T-cell (primary cell): ENCODE results near the gene ERCC1. TPM values are rescaled to one million over a fixed set of nuclear protein-coding genes. Genes with fewer than 3 reads are reported as not detected.

ENCODE experiments used
- ATAC-seq, 4 experiments: fragments of 200-7000 bp in 3 of 4; fragments of 150-1000 bp in 1 of 4; cut with Tn5 transposase; replicated peaks in 1 of 4; 1 replicate in 3 of 4; 2 replicates in 1 of 4; pipeline ENCODE4 v1.10.0; 2021; ENCODE audit warnings: moderate library complexity in 3 of 4, mild to moderate bottlenecking in 2 of 4, moderate number of reproducible peaks in 1 of 4
- CTCF ChIA-PET, 2 donors: fragments of 300-600 bp; sonication (Branson Sonifier 250); formaldehyde crosslinking; loops; one replicate each; lab custom pipeline; 2022; ENCODE audit warnings: antibody characterized with exemption in 2 of 2; lab: Charles Lee
- POLR2A ChIA-PET, 2 donors: fragments of 300-600 bp; sonication (Branson Sonifier 250); formaldehyde crosslinking; loops; one replicate each; lab custom pipeline; 2022; ENCODE audit warnings: antibody characterized with exemption in 2 of 2; lab: Charles Lee
- DNase-seq, 35 experiments: peaks; one replicate each; pipeline versions ENCODE4 v3.0.0 to v3.0.0-alpha.2; 2013 to 2023
- H3K27ac ChIP-seq: one replicate; pipeline ENCODE4 v1.5.1; 2013; ENCODE audit warnings: low read length
- H3K27me3 ChIP-seq, 2 experiments: replicated peaks in 1 of 2; 1 replicate in 1 of 2; 2 replicates in 1 of 2; pipeline versions ENCODE4 v1.6.1 to v1.7.0; 2013; ENCODE audit warnings: low read length in 1 of 2, mixed read lengths in 1 of 2; ENCODE audit not compliant: control insufficient read depth in 2 of 2, insufficient read depth in 2 of 2; ENCODE audit errors: extremely low read depth in 1 of 2
- H3K36me3 ChIP-seq, 2 donors: 1 replicate in 1 of 2; 2 replicates in 1 of 2; pipeline versions ENCODE4 v1.6.1 to v1.7.0; 2013; ENCODE audit warnings: low read length in 1 of 2; ENCODE audit not compliant: control insufficient read depth in 2 of 2, insufficient read depth in 1 of 2; ENCODE audit errors: extremely low read depth in 1 of 2
- H3K4me1 ChIP-seq, 2 experiments: 1 replicate in 1 of 2; 2 replicates in 1 of 2; pipeline versions ENCODE4 v1.6.1 to v1.7.0; 2013; ENCODE audit warnings: low read length in 2 of 2, mixed read lengths in 1 of 2; ENCODE audit not compliant: insufficient read depth in 2 of 2, control insufficient read depth in 1 of 2; ENCODE audit errors: extremely low read depth in 1 of 2
- H3K4me3 ChIP-seq, 2 donors: 1 replicate in 1 of 2; 2 replicates in 1 of 2; pipeline versions ENCODE4 v1.5.1 to v1.7.0; 2013; ENCODE audit warnings: mild to moderate bottlenecking in 2 of 2, low read length in 1 of 2, moderate library complexity in 1 of 2; ENCODE audit not compliant: control insufficient read depth in 1 of 2; ENCODE audit errors: extremely low read depth in 1 of 2
- H3K9me3 ChIP-seq: 2 replicates; pipeline ENCODE4 v1.7.0; 2013
- H3K27ac Mint-ChIP-seq, 2 donors: one replicate each; pipeline ENCODE4 v1.8.0; 2020 to 2021; ENCODE audit warnings: mild to moderate bottlenecking in 2 of 2, mixed read lengths in 2 of 2
- H3K27me3 Mint-ChIP-seq, 2 donors: one replicate each; pipeline ENCODE4 v1.8.0; 2021 to 2022; ENCODE audit warnings: mixed read lengths in 2 of 2
- H3K36me3 Mint-ChIP-seq: one replicate; pipeline ENCODE4 v1.8.0; 2021; ENCODE audit warnings: mixed read lengths
- H3K4me1 Mint-ChIP-seq, 3 donors: one replicate each; pipeline ENCODE4 v1.8.0; 2020 to 2022; ENCODE audit warnings: mixed read lengths in 3 of 3, mild to moderate bottlenecking in 1 of 3
- H3K4me3 Mint-ChIP-seq, 3 donors: one replicate each; pipeline ENCODE4 v1.8.0; 2020 to 2022; ENCODE audit warnings: mild to moderate bottlenecking in 3 of 3, mixed read lengths in 3 of 3, moderate library complexity in 3 of 3
- H3K9me3 Mint-ChIP-seq, 3 donors: one replicate each; pipeline ENCODE4 v1.8.0; 2020 to 2022; ENCODE audit warnings: mixed read lengths in 3 of 3
- WGBS: methylation state at CpG from one replicate; pipeline ENCODE4 v1.1.5; 2013; ENCODE audit warnings: missing lambda C conversion rate; ENCODE audit not compliant: insufficient coverage; 5-methylcytosine and 5-hydroxymethylcytosine counted together
- total RNA-seq, 35 experiments: library from RNA in 6 of 35; stranded (reverse) in 6 of 35; fragments of 120-200 nt in 1 of 35; gene quantifications; one replicate each; pipeline versions ENCODE4 v1.2.1 to v1.2.4 and lab custom pipeline; 2013 to 2026

The ERCC1 gene
- total RNA-seq, 5 donors from 2014 or later (not counting 1 experiment from before 2014, with no cell fraction given), result 41.7 to 55.4 (median 51.6) TPM

GRCh38 chr19:45460807-45461347 is 37.2 kb upstream of the ERCC1 start:
- Mint-ChIP-seq H3K27me3 (peaks cover 0 to 3% of the 10 kb centered on the region in 2 donors), H3K4me1 (peaks cover 7 to 13% (median 7%) of the 10 kb centered on the region in 3 donors), H3K27ac (no peak overlapping the region), H3K36me3 (no peaks in the 10 kb centered on the region), H3K4me3 (no peak overlapping the region), H3K9me3 (no peaks in the 10 kb centered on the region)
- Histone ChIP-seq H3K4me1 (peaks cover 6 to 11% of the 10 kb centered on the region in 2 experiments), H3K4me3 (no peak overlapping the region), H3K36me3 (no peaks in the 10 kb centered on the region), H3K27me3 (peaks cover 0 to 35% of the 10 kb centered on the region in 2 experiments), H3K27ac (no peak overlapping the region), H3K9me3 (no peaks in the 10 kb centered on the region)
- ATAC-seq (no peak), DNase-seq (no peak)
- POLR2A ChIA-PET, result no interaction called here
- WGBS, result 75% methylated on average over 6 of the region's 8 CpGs
- CTCF ChIA-PET, result interaction anchor here in 1 of 2 donors (1.3 kb wide), 1 partner anchor 18 kb away, joined by 5 read pairs; no protein-coding TSS in a partner anchor

- H3K36me3 Mint-ChIP-seq, result no peaks in the 10 kb centered on the region
- Histone ChIP-seq H3K9me3 (no peaks in the 10 kb centered on the region), H3K4me3 (no peak overlapping the region), H3K27me3 (peaks cover 0 to 19% of the 10 kb centered on the region in 2 experiments), H3K36me3 (no peaks in the 10 kb centered on the region), H3K27ac (no peak overlapping the region), H3K4me1 (peaks cover 6 to 19% of the 10 kb centered on the region in 2 experiments)
- ChIA-PET CTCF (interaction anchor here in 1 of 2 donors (0.7 kb wide), 1 partner anchor 41 kb away, joined by 4 read pairs; no protein-coding TSS in a partner anchor), POLR2A (interaction anchor here in 1 of 2 donors (0.6 kb wide), 1 partner anchor 20 kb away, joined by 6 read pairs; no protein-coding TSS in a partner anchor)
- no peak for ATAC-seq
- H3K9me3 Mint-ChIP-seq, result no peaks in the 10 kb centered on the region
- peaks cover 0 to 3% of the 10 kb centered on the region in 2 donors for H3K27me3 Mint-ChIP-seq
- DNase-seq, result no peak
- peaks cover 15 to 23% (median 21%) of the 10 kb centered on the region in 3 donors for H3K4me1 Mint-ChIP-seq
- peak overlapping the region in 1 of 2 donors; percentile 50 for H3K27ac Mint-ChIP-seq
- H3K4me3 Mint-ChIP-seq, result peak overlapping the region in 1 of 3 donors; percentile 8
These were observed 34.1 kb upstream of the ERCC1 start for GRCh38 chr19:45457776-45458175.

- ChIA-PET CTCF (interaction anchor here (0.6 to 1.2 kb wide), 7 partner anchors 12 to 1022 kb away, joined by 3 to 6 read pairs (median 5); partner anchors contain the start of gene FOSB (in 1 of the 2)), POLR2A (interaction anchor here (0.6 to 1.7 kb wide), 6 partner anchors 11 to 190 kb away, joined by 3 to 13 read pairs (median 5); partner anchors contain the start of gene FOSB (in 1 of the 2))
- Histone ChIP-seq H3K36me3 (no peaks in the 10 kb centered on the region), H3K4me3 (no peak overlapping the region), H3K27ac (peak overlapping the region; percentile 1), H3K4me1 (peaks cover 9 to 31% of the 10 kb centered on the region in 2 experiments), H3K27me3 (peaks cover 0 to 17% of the 10 kb centered on the region in 2 experiments), H3K9me3 (no peaks in the 10 kb centered on the region)
- Mint-ChIP-seq H3K27me3 (peaks cover 0 to 3% of the 10 kb centered on the region in 2 donors), H3K36me3 (no peaks in the 10 kb centered on the region), H3K9me3 (no peaks in the 10 kb centered on the region), H3K4me3 (peak overlapping the region in 1 of 3 donors; percentile 50), H3K27ac (peak overlapping the region in 1 of 2 donors; percentile 11), H3K4me1 (peaks cover 24 to 33% (median 30%) of the 10 kb centered on the region in 3 donors)
- WGBS, result no CpG with 5 or more reads among the region's 2 CpGs
- ATAC-seq (no peak), DNase-seq (no peak)
These were observed 32.7 kb upstream of the ERCC1 start for GRCh38 chr19:45456500-45456815.

GRCh38 chr19:45455707-45456499 is 32.2 kb upstream of the ERCC1 start:
- Mint-ChIP-seq H3K27me3 (peaks cover 0 to 3% of the 10 kb centered on the region in 2 donors), H3K4me1 (peaks cover 29 to 37% (median 36%) of the 10 kb centered on the region in 3 donors), H3K9me3 (no peaks in the 10 kb centered on the region), H3K4me3 (peak overlapping the region in 2 of 3 donors; percentile 9 to 50), H3K27ac (peak overlapping the region in 1 of 2 donors; percentile 11), H3K36me3 (no peaks in the 10 kb centered on the region)
- Histone ChIP-seq H3K36me3 (no peaks in the 10 kb centered on the region), H3K4me3 (no peak overlapping the region), H3K27me3 (peaks cover 0 to 16% of the 10 kb centered on the region in 2 experiments), H3K9me3 (no peaks in the 10 kb centered on the region), H3K27ac (peak overlapping the region; percentile 1), H3K4me1 (peaks cover 10 to 36% of the 10 kb centered on the region in 2 experiments)
- CTCF ChIA-PET, result interaction anchor here in 1 of 2 donors (0.7 to 1.2 kb wide), 3 partner anchors 16 to 23 kb away, joined by 5 to 6 read pairs (median 5); no protein-coding TSS in a partner anchor
- POLR2A ChIA-PET, result interaction anchor here (1.1 to 1.7 kb wide), 2 partner anchors 12 to 20 kb away, joined by 4 to 13 read pairs; partner anchors contain the start of gene FOSB (in 1 of the 2)
- ATAC-seq (peak; percentile 21 to 51 (median 40)), DNase-seq (peak in 30 of 35 experiments; percentile 35 to 80 (median 54))
- 23% methylated on average over 24 of the region's 27 CpGs for WGBS

- CTCF ChIA-PET, result interaction anchor here in 1 of 2 donors (1.2 kb wide), 1 partner anchor 15 kb away, joined by 4 read pairs; no protein-coding TSS in a partner anchor
- DNase-seq (no peak), ATAC-seq (no peak)
- peaks cover 0 to 4% of the 10 kb centered on the region in 2 experiments for H3K27me3 ChIP-seq
- H3K27ac ChIP-seq, result peak overlapping the region; percentile 99
- Mint-ChIP-seq H3K4me1 (peaks cover 53 to 64% (median 57%) of the 10 kb centered on the region in 3 donors), H3K4me3 (peak overlapping the region; percentile 81 to 95 (median 82)), H3K9me3 (no peaks in the 10 kb centered on the region), H3K27ac (peak overlapping the region; percentile 95 to 97), H3K27me3 (no peaks in the 10 kb centered on the region), H3K36me3 (no peaks in the 10 kb centered on the region)
- POLR2A ChIA-PET, result interaction anchor here (1.3 to 4.2 kb wide), 2 partner anchors 15 to 16 kb away, joined by 3 to 59 read pairs; partner anchors contain the start of gene FOSB (in 1 of the 2)
- no peaks in the 10 kb centered on the region for H3K9me3 ChIP-seq
- no peak overlapping the region for H3K4me3 ChIP-seq
- H3K36me3 ChIP-seq, result no peaks in the 10 kb centered on the region
- peaks cover 10 to 61% of the 10 kb centered on the region in 2 experiments for H3K4me1 ChIP-seq
- 57% methylated on average over 5 of the region's 12 CpGs for WGBS
These were observed 28.2 kb upstream of the ERCC1 start for GRCh38 chr19:45451850-45452387.
